Activated CD4-positive, alpha-beta T cell treated with anti-CD3 and anti-CD28 coated beads, Interleukin-2, amount 50 U/mL, for 16 hours (primary cell): Measurements from ENCODE around the gene DHRS2.
"Not testable (repeated sequence)": the region's sequence is repeated elsewhere in the genome, so short reads cannot be mapped to it uniquely, and the experiment has no call there.

Source experiments
- DNase-seq: peaks from one replicate; pipeline ENCODE4 v3.0.0-alpha.2; 2020

The DHRS2 gene

GRCh38 chr14:23633160-23633701 lies 2.9 kb upstream of the DHRS2 start:
- no peak for DNase-seq

GRCh38 chr14:23634698-23635412 lies 1.3 kb upstream of the DHRS2 start:
- DNase-seq, result not testable (repeated sequence)

GRCh38 chr14:23637312-23637654 lies 1.1 kb downstream of the DHRS2 start:
- DNase-seq, result not testable (repeated sequence)

- DNase-seq, result not testable (repeated sequence)
Observed at GRCh38 chr14:23637655-23638413, 1.7 kb downstream of the DHRS2 start.

- no peak for DNase-seq
Observed at GRCh38 chr14:23638414-23639047, 2.4 kb downstream of the DHRS2 start.

GRCh38 chr14:23639048-23639890 lies 3.1 kb downstream of the DHRS2 start:
- DNase-seq, result no peak

- DNase-seq, result no peak
Observed at GRCh38 chr14:23639891-23640523, 3.8 kb downstream of the DHRS2 start.

GRCh38 chr14:23640524-23641141 lies 4.5 kb downstream of the DHRS2 start:
- no peak for DNase-seq

GRCh38 chr14:23641180-23641914 lies 5.2 kb downstream of the DHRS2 start:
- no peak for DNase-seq

GRCh38 chr14:23641915-23642588 lies 5.9 kb downstream of the DHRS2 start:
- no peak for DNase-seq

- no peak for DNase-seq
Observed at GRCh38 chr14:23643533-23644194, 7.5 kb downstream of the DHRS2 start.

- DNase-seq, result no peak
Observed at GRCh38 chr14:23644195-23644918, 8.2 kb downstream of the DHRS2 start.

- no peak for DNase-seq
Observed at GRCh38 chr14:23644919-23645336, 8.8 kb downstream of the DHRS2 start.

GRCh38 chr14:23645504-23645811 lies 9.3 kb downstream of the DHRS2 start:
- DNase-seq, result no peak

- no peak for DNase-seq
Observed at GRCh38 chr14:23645812-23646647, 9.9 kb downstream of the DHRS2 start.

- DNase-seq, result peak; percentile 5
Observed at GRCh38 chr14:23646648-23647549, 10.7 kb downstream of the DHRS2 start.

GRCh38 chr14:23647619-23648018 lies 11.5 kb downstream of the DHRS2 start:
- DNase-seq, result no peak
